HCT116 (cell line): ENCODE measurements around the gene RUFY1. TPM values are rescaled to one million over a fixed set of nuclear protein-coding genes. Genes with fewer than 3 reads are reported as not detected.

Source experiments
- ATAC-seq: fragments of 200-7000 bp; cut with Tn5 transposase; 2 replicates; pipeline ENCODE4 v1.9.1; 2020; ENCODE audit warnings: mild to moderate bottlenecking, moderate library complexity
- BruUV-seq: library from RNA; stranded (reverse); fragments of 400-500 nt; replicated peaks from 2 replicates; lab custom pipeline; 2021; lab: Mats Ljungman, UMichigan
- CTCF ChIA-PET: fragments of 300-600 bp; sonication (Branson Sonifier 250); formaldehyde crosslinking; loops from one replicate; lab custom pipeline; 2021; ENCODE audit warnings: antibody characterized with exemption; lab: Charles Lee
- POLR2A ChIA-PET: fragments of 300-600, 350-600 bp; sonication (Branson Sonifier 250); formaldehyde crosslinking; loops from one replicate; lab custom pipeline; 2021; ENCODE audit warnings: antibody characterized with exemption; lab: Charles Lee
- RAD21 ChIA-PET, 2 experiments: fragments of 300-600 bp; sonication (Branson Sonifier 250); formaldehyde crosslinking; loops; one replicate each; lab custom pipeline; 2023; ENCODE audit warnings: low total read pairs in 2 of 2; ENCODE audit not compliant: uncharacterized antibody in 2 of 2, unreplicated experiment in 2 of 2, low non-redundant PET in 1 of 2; lab: Charles Lee
- DNase-seq: peaks from one replicate; pipeline ENCODE4 v3.0.0-alpha.2; 2010; ENCODE audit warnings: low read depth, low spot score
- H2AFZ ChIP-seq: fragments of 200-600 bp; shearing (Covaris generic), sonication (generic); 2 replicates; pipeline ENCODE4 v1.6.1; 2017; ENCODE audit warnings: low read depth, mixed run types, mixed read lengths, antibody characterized with exemption, low read length; ENCODE audit not compliant: poor library complexity, severe bottlenecking
- H3K27ac ChIP-seq: 2 replicates; pipeline ENCODE4 v1.5.1; 2012; ENCODE audit warnings: low read depth, low read length
- H3K27me3 ChIP-seq: fragments of 200-600 bp; sonication (generic); 2 replicates; pipeline ENCODE4 v1.6.1; 2016; ENCODE audit warnings: mixed run types, low read length, mixed read lengths; ENCODE audit not compliant: insufficient read depth
- H3K36me3 ChIP-seq, 2 experiments: fragments of 200-500 bp in 1 of 2; fragments of 200-600 bp in 1 of 2; sonication (Bioruptor generic) in 1 of 2; sonication (generic) in 1 of 2; 2 replicates each; pipeline versions ENCODE4 v1.5.1 to v1.6.1; 2014 to 2016; ENCODE audit warnings: low read length in 2 of 2, inconsistent platforms in 1 of 2, mixed read lengths in 1 of 2, mixed run types in 1 of 2; ENCODE audit not compliant: insufficient read depth in 2 of 2, control insufficient read depth in 1 of 2
- H3K4me1 ChIP-seq, 2 experiments: fragments of 200-600 bp in 1 of 2; sonication (generic) in 1 of 2; 2 replicates each; pipeline versions ENCODE4 v1.5.1 to v1.6.1; 2012 to 2017; ENCODE audit warnings: low read length in 2 of 2, inconsistent platforms in 1 of 2, mild to moderate bottlenecking in 1 of 2, mixed read lengths in 1 of 2, mixed run types in 1 of 2, moderate library complexity in 1 of 2; ENCODE audit not compliant: insufficient read depth in 2 of 2, control insufficient read depth in 1 of 2
- H3K4me2 ChIP-seq: fragments of 200-600 bp; sonication (generic); 2 replicates; pipeline ENCODE4 v1.6.1; 2017; ENCODE audit warnings: mixed run types, low read length, mixed read lengths
- H3K4me3 ChIP-seq, 2 experiments: fragments of 200-600 bp in 1 of 2; sonication (generic) in 1 of 2; replicated peaks in 1 of 2; 2 replicates each; pipeline ENCODE4 v1.5.1; 2011 to 2016; ENCODE audit warnings: low read length in 2 of 2, control low read depth in 1 of 2, low read depth in 1 of 2, mild to moderate bottlenecking in 1 of 2, mixed read lengths in 1 of 2, mixed run types in 1 of 2
- H3K79me2 ChIP-seq: fragments of 200-600 bp; sonication (generic); 2 replicates; pipeline ENCODE4 v1.6.1; 2017; ENCODE audit warnings: mild to moderate bottlenecking, mixed run types, low read length, moderate library complexity, mixed read lengths; ENCODE audit not compliant: insufficient read depth
- H3K9ac ChIP-seq: fragments of 200-600 bp; sonication (generic); 2 replicates; pipeline ENCODE4 v1.6.1; 2016; ENCODE audit warnings: low read length, mixed read lengths
- H3K9me2 ChIP-seq: fragments of 200-600 bp; sonication (generic), shearing (Covaris generic); 2 replicates; pipeline ENCODE4 v1.6.1; 2017; ENCODE audit warnings: mixed run types, mild to moderate bottlenecking, moderate library complexity; ENCODE audit not compliant: insufficient read depth
- H3K9me3 ChIP-seq, 2 experiments: fragments of 200-500 bp in 1 of 2; fragments of 200-600 bp in 1 of 2; sonication (Bioruptor generic) in 1 of 2; sonication (generic) in 1 of 2; 2 replicates each; pipeline ENCODE4 v1.6.1; 2014 to 2017; ENCODE audit warnings: low read length in 2 of 2, mixed read lengths in 2 of 2, inconsistent platforms in 1 of 2, low read depth in 1 of 2, mild to moderate bottlenecking in 1 of 2, mixed run types in 1 of 2, moderate library complexity in 1 of 2; ENCODE audit not compliant: control insufficient read depth in 1 of 2, insufficient read depth in 1 of 2
- H4K20me1 ChIP-seq: fragments of 200-600 bp; sonication (generic), shearing (Covaris generic); 2 replicates; pipeline ENCODE4 v1.6.1; 2017; ENCODE audit warnings: mixed run types, mild to moderate bottlenecking, moderate library complexity; ENCODE audit not compliant: insufficient read depth
- ATF3 ChIP-seq: IDR thresholded peaks from 2 replicates; pipeline ENCODE4 v1.6.1; 2012
- CBX3 ChIP-seq: IDR thresholded peaks from 2 replicates; pipeline ENCODE4 v1.6.1; 2012; ENCODE audit warnings: low read depth
- CEBPB ChIP-seq: IDR thresholded peaks from 2 replicates; pipeline ENCODE4 v1.6.1; 2012; ENCODE audit warnings: low read depth
- CTCF ChIP-seq, 3 experiments: fragments of 200-600 bp in 1 of 3; sonication (generic) in 1 of 3; IDR thresholded peaks in 2 of 3; conservative IDR thresholded peaks in 1 of 3; 2 replicates each; pipeline ENCODE4 v1.5.1; 2012 to 2017; ENCODE audit warnings: low read depth in 2 of 3, low read length in 2 of 3, antibody characterized with exemption in 1 of 3, borderline replicate concordance in 1 of 3, control low read depth in 1 of 3, mild to moderate bottlenecking in 1 of 3, mixed read lengths in 1 of 3, mixed run types in 1 of 3, moderate library complexity in 1 of 3; ENCODE audit not compliant: insufficient read depth in 1 of 3
- ELF1 ChIP-seq: IDR thresholded peaks from 2 replicates; pipeline ENCODE4 v1.6.1; 2012; ENCODE audit warnings: low read depth, borderline replicate concordance
- EZH2 ChIP-seq: fragments of 200-600 bp; sonication (generic); IDR thresholded peaks from 2 replicates; pipeline ENCODE4 v1.6.1; 2017; ENCODE audit warnings: antibody characterized with exemption, mixed run types
- EZH2phosphoT487 ChIP-seq: fragments of 200-600 bp; IDR thresholded peaks from 2 replicates; pipeline ENCODE4 v1.6.1; 2018; ENCODE audit warnings: antibody characterized with exemption, borderline replicate concordance
- FOSL1 ChIP-seq: IDR thresholded peaks from 2 replicates; pipeline ENCODE4 v1.6.1; 2012; ENCODE audit warnings: low read depth
- JUND ChIP-seq: IDR thresholded peaks from 2 replicates; pipeline ENCODE4 v1.6.1; 2012
- MAX ChIP-seq: IDR thresholded peaks from 2 replicates; pipeline ENCODE4 v1.6.1; 2012
- POLR2A ChIP-seq: IDR thresholded peaks from 2 replicates; pipeline ENCODE4 v1.7.0; 2011; ENCODE audit warnings: borderline replicate concordance; ENCODE audit not compliant: insufficient read depth, insufficient read length; ENCODE audit errors: extremely low read depth
- RAD21 ChIP-seq: IDR thresholded peaks from 2 replicates; pipeline ENCODE4 v1.6.1; 2012; ENCODE audit warnings: low read depth, mild to moderate bottlenecking
- SIN3A ChIP-seq: IDR thresholded peaks from 2 replicates; pipeline ENCODE4 v1.6.1; 2012; ENCODE audit warnings: low read depth
- SP1 ChIP-seq: IDR thresholded peaks from 2 replicates; pipeline ENCODE4 v1.6.1; 2012; ENCODE audit warnings: low read depth
- SRF ChIP-seq: IDR thresholded peaks from 2 replicates; pipeline ENCODE4 v1.6.1; 2012; ENCODE audit warnings: low read depth
- TCF7L2 ChIP-seq: IDR thresholded peaks from 2 replicates; pipeline ENCODE4 v1.7.0; 2011; ENCODE audit warnings: borderline replicate concordance, inconsistent platforms; ENCODE audit not compliant: insufficient read depth, insufficient read length; ENCODE audit errors: extremely low read depth
- YY1 ChIP-seq: IDR thresholded peaks from 2 replicates; pipeline ENCODE4 v1.6.1; 2011; ENCODE audit warnings: low read length, low read depth, moderate library complexity, mild to moderate bottlenecking; ENCODE audit not compliant: insufficient replicate concordance; ENCODE audit errors: extremely low read depth
- ZBTB33 ChIP-seq: IDR thresholded peaks from 2 replicates; pipeline ENCODE4 v1.6.1; 2011; ENCODE audit warnings: mild to moderate bottlenecking, low read length, moderate library complexity; ENCODE audit not compliant: insufficient replicate concordance; ENCODE audit errors: extremely low read depth
- ZNF274 ChIP-seq: fragments of 200-500 bp; sonication (Bioruptor generic); IDR thresholded peaks from 2 replicates; pipeline ENCODE4 v1.6.1; 2014; ENCODE audit warnings: mild to moderate bottlenecking, low read depth, low read length, inconsistent platforms
- intact Hi-C: fragments of 100-400 bp; cut with micrococcal nuclease; formaldehyde crosslinking; loops from 2 replicates; pipeline ENCODE4 v1.10.0; 2022
- total RNA-seq: library from RNA; stranded (reverse); gene quantifications from one replicate; pipeline ENCODE4 v1.2.1, GENCODE V29; 2021; ENCODE audit not compliant: unreplicated experiment

RUFY1 gene
- total RNA-seq, 1 experiment from 2014 or later: 32.9 TPM

GRCh38 chr5:179533907-179534306, 16.4 kb upstream of the RUFY1 start:
- no peaks in the 10 kb centered on the region for H4K20me1 ChIP-seq
- RAD21 ChIA-PET: no interaction called here
- no peak overlapping the region for H2AFZ ChIP-seq
- H3K9me3 ChIP-seq: no peaks in the 10 kb centered on the region
- intact Hi-C loops: no loop called here
- no peak overlapping the region for H3K4me2 ChIP-seq
- no TSS peak for BruUV-seq
- no peaks in the 10 kb centered on the region for H3K9me2 ChIP-seq
- H3K36me3 ChIP-seq: no peaks in the 10 kb centered on the region
- DNase-seq (no peak), ATAC-seq (no peak)
- CTCF ChIA-PET: no interaction called here
- TF ChIP-seq EZH2 (no peak), SIN3A (no peak), FOSL1 (no peak), POLR2A (no peak), SP1 (no peak), ATF3 (no peak), JUND (no peak), EZH2phosphoT487 (no peak), CTCF (IDR thresholded peaks at IDR 0.05 in 2 of 3, conservative IDR thresholded peaks at IDR 0.05 in 1 of 3; ENCODE audit: borderline replicate concordance in 1 of 3, insufficient read depth in 1 of 3, low read depth in 2 of 3, low read length in 2 of 3) (no peak), ELF1 (no peak), YY1 (no peak), SRF (no peak), CBX3 (no peak), RAD21 (no peak), TCF7L2 (no peak), ZBTB33 (no peak), ZNF274 (no peak), MAX (no peak), CEBPB (no peak)
- TF ChIP-seq, all 23 proteins: peak for 0
- no peak overlapping the region for H3K27ac ChIP-seq
- no peak overlapping the region for H3K9ac ChIP-seq
- POLR2A ChIA-PET: no interaction called here
- H3K4me3 ChIP-seq: no peak overlapping the region
- H3K79me2 ChIP-seq: no peaks in the 10 kb centered on the region
- H3K4me1 ChIP-seq: no peaks in the 10 kb centered on the region
- H3K27me3 ChIP-seq: no peaks in the 10 kb centered on the region
